ENCODE results near the gene IPO4.

DNA sequence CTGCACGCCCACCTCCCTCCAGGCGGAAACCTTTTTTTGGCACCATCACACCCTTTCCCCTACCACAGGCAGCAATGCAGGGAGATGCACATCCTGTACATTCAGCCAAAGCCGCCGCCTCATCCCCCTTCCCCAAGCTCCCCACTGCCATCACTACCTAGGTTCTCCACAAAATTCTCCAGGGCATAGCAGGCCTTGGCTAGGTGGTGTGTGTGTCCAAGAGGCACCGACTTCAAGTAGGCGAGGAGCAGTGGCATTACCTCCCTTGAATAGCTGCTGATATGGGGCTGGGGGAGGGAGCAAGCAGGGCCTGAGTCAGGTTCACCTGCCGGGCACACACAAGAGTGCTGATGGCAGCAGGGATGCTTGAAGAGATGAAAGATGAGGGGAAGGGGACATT is 3.6 kb downstream of the IPO4 start:
- TF ChIP-seq, protein P1, sequence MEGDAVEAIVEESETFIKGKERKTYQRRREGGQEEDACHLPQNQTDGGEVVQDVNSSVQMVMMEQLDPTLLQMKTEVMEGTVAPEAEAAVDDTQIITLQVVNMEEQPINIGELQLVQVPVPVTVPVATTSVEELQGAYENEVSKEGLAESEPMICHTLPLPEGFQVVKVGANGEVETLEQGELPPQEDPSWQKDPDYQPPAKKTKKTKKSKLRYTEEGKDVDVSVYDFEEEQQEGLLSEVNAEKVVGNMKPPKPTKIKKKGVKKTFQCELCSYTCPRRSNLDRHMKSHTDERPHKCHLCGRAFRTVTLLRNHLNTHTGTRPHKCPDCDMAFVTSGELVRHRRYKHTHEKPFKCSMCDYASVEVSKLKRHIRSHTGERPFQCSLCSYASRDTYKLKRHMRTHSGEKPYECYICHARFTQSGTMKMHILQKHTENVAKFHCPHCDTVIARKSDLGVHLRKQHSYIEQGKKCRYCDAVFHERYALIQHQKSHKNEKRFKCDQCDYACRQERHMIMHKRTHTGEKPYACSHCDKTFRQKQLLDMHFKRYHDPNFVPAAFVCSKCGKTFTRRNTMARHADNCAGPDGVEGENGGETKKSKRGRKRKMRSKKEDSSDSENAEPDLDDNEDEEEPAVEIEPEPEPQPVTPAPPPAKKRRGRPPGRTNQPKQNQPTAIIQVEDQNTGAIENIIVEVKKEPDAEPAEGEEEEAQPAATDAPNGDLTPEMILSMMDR (conservative IDR thresholded peaks at IDR 0.05; ENCODE audit: low read depth, low read length): no peak
- no peak for TF ChIP-seq EZH2 (IDR thresholded peaks at IDR 0.05; ENCODE audit: borderline replicate concordance, low read depth, low read length, poor library complexity, severe bottlenecking)
